Ovary (tissue), 9 donors: Measurements from ENCODE around the gene BPI. TPM values are rescaled to one million over a fixed set of nuclear protein-coding genes. Genes with fewer than 3 reads are reported as not detected.

Experiments used
- DNase-seq, 5 donors: peaks; one replicate each; pipeline ENCODE4 v3.0.0-alpha.2; 2019 to 2020
- H3K27ac ChIP-seq, 2 donors: fragments of 200-600 bp; one replicate each; pipeline versions ENCODE4 v1.5.1 to v1.8.0; 2019 to 2022
- H3K27me3 ChIP-seq: fragments of 200-600 bp; one replicate; pipeline ENCODE4 v1.8.0; 2022
- H3K36me3 ChIP-seq: fragments of 200-600 bp; sonication (generic); one replicate; pipeline ENCODE4 v1.5.1; 2019
- H3K4me1 ChIP-seq: one replicate; pipeline ENCODE4 v1.8.1; 2013; ENCODE audit warnings: mild to moderate bottlenecking, moderate library complexity; ENCODE audit not compliant: insufficient read depth
- H3K4me3 ChIP-seq: fragments of 200-600 bp; sonication (generic); one replicate; pipeline ENCODE4 v1.5.1; 2017
- H3K9me3 ChIP-seq, 2 donors: fragments of 200-600 bp in 1 of 2; sonication (generic) in 1 of 2; one replicate each; pipeline versions ENCODE4 v1.5.1 to v1.8.1; 2013 to 2019; ENCODE audit warnings: mild to moderate bottlenecking in 1 of 2, moderate library complexity in 1 of 2
- CTCF ChIP-seq, 3 donors: fragments of 450-650 bp in 2 of 3; fragments of 200-600 bp in 1 of 3; IDR thresholded peaks; one replicate each; pipeline versions ENCODE4 v1.5.1 to v1.8.0; 2016 to 2022; ENCODE audit warnings: antibody characterized with exemption in 3 of 3, mild to moderate bottlenecking in 1 of 3
- EP300 ChIP-seq: sonication (generic); formaldehyde crosslinking; IDR thresholded peaks from one replicate; pipeline ENCODE4 v1.6.1; 2017; ENCODE audit warnings: antibody characterized with exemption
- POLR2A ChIP-seq: fragments of 450-650 bp; IDR thresholded peaks from one replicate; pipeline ENCODE4 v1.6.1; 2017; ENCODE audit warnings: antibody characterized with exemption, mild to moderate bottlenecking, moderate library complexity
- WGBS, 3 donors: extraction: QIAGEN DNeasy Blood & Tissue Kit in 1 of 3; methylation state at CpG; one replicate each; pipeline versions ENCODE4 v1.1.5 to v1.1.7; 2013 to 2017; 5-methylcytosine and 5-hydroxymethylcytosine counted together
- intact Hi-C, 4 donors: fragments of 100-400 bp; cut with DNase I; formaldehyde crosslinking; loops; one replicate each; pipeline versions ENCODE4 v1.11.0 to v1.15.1; 2022 to 2023
- polyA plus RNA-seq, 2 donors: library from polyadenylated mRNA; stranded (reverse); fragments of 200-250 nt in 1 of 2; fragments of 350-450 nt in 1 of 2; fragmentation: Illumina TruSeq in 1 of 2; extraction: RNeasy Lipid Tissue Mini Kit (QIAGEN cat#74804) in 1 of 2; gene quantifications; one replicate each; pipeline ENCODE4 v1.2.3, GENCODE V29; 2013 to 2014
- total RNA-seq, 7 donors: library from RNA; depleted of rRNA in 2 of 7; stranded (reverse); fragments of >200 nt in 2 of 7; fragmentation: NEBNext Ultra II Directional in 3 of 7; extraction: Animal tissue kit (Norgen Biotek cat#: 25700) in 3 of 7; gene quantifications; one replicate each; pipeline versions ENCODE4 v1.1.0 to v1.2.4, GENCODE V29; 2016 to 2023
- donor health status: DM: no; HTN: no; CAD: no; lungs with moderate emphysema.
- donor health status: DM: no; HTN: no; CAD: no.
- donor health status: Bipolar disorder and iron deficiency.
- donor health status: DM: yes; HTN: yes; CAD: no.
- donor health status: DM: no; HTN: no; CAD: no.
- donor health status: DM: yes; HTN: yes; CAD: no.

BPI gene
- total and polyA plus RNA-seq, 9 donors: 0.43 to 2.9 (median 1.1) TPM; not detected in 1

GRCh38 chr20:38330638-38331037 is 26.7 kb downstream of the BPI start:
- Histone ChIP-seq H3K4me3 (no peak overlapping the region), H3K9me3 (no peaks in the 10 kb centered on the region), H3K36me3 (no peaks in the 10 kb centered on the region), H3K4me1 (no peaks in the 10 kb centered on the region), H3K27me3 (no peaks in the 10 kb centered on the region), H3K27ac (no peak overlapping the region)
- 40 to 76% (median 60%) methylated on average over 3 of the region's 3 CpGs for WGBS, 3 donors
- DNase-seq: no peak
- intact Hi-C loops: loop anchor here in 3 of 4 donors (10.0 kb wide), 2 partner anchors 74 to 756 kb away; no protein-coding TSS in a partner anchor
- TF ChIP-seq EP300 (no peak), POLR2A (no peak), CTCF (IDR thresholded peaks at IDR 0.05) (no peak)

- TF ChIP-seq CTCF (IDR thresholded peaks at IDR 0.05): no peak
- TF ChIP-seq EP300: no peak
- no peak for TF ChIP-seq POLR2A
- H3K36me3 ChIP-seq: no peaks in the 10 kb centered on the region
- no peak overlapping the region for H3K27ac ChIP-seq
- no peaks in the 10 kb centered on the region for H3K27me3 ChIP-seq
- H3K4me1 ChIP-seq: no peaks in the 10 kb centered on the region
- intact Hi-C loops: loop anchor here in 3 of 4 donors (10.0 kb wide), 2 partner anchors 74 to 756 kb away; no protein-coding TSS in a partner anchor
- no peaks in the 10 kb centered on the region for H3K9me3 ChIP-seq
- no peak overlapping the region for H3K4me3 ChIP-seq
- DNase-seq: no peak
These were observed 27.3 kb downstream of the BPI start for GRCh38 chr20:38331245-38331644.

GRCh38 chr20:38331814-38332213 is 27.9 kb downstream of the BPI start:
- H3K36me3 ChIP-seq: no peaks in the 10 kb centered on the region
- intact Hi-C loops: loop anchor here in 3 of 4 donors (10.0 kb wide), 2 partner anchors 73 to 757 kb away; no protein-coding TSS in a partner anchor
- no peaks in the 10 kb centered on the region for H3K9me3 ChIP-seq
- H3K27me3 ChIP-seq: no peaks in the 10 kb centered on the region
- TF ChIP-seq POLR2A (no peak), EP300 (no peak), CTCF (IDR thresholded peaks at IDR 0.05) (no peak)
- no peaks in the 10 kb centered on the region for H3K4me1 ChIP-seq
- H3K4me3 ChIP-seq: no peak overlapping the region
- 79 to 83% (median 81%) methylated on average over 8 of the region's 8 CpGs for WGBS, 3 donors
- no peak overlapping the region for H3K27ac ChIP-seq
- DNase-seq: no peak

- no peak for TF ChIP-seq EP300
- TF ChIP-seq CTCF (IDR thresholded peaks at IDR 0.05): no peak
- TF ChIP-seq POLR2A: no peak
- Histone ChIP-seq H3K4me3 (no peak overlapping the region), H3K27me3 (no peaks in the 10 kb centered on the region), H3K4me1 (no peaks in the 10 kb centered on the region), H3K9me3 (no peaks in the 10 kb centered on the region), H3K36me3 (no peaks in the 10 kb centered on the region), H3K27ac (no peak overlapping the region)
- intact Hi-C loops: loop anchor here in 3 of 4 donors (10.0 kb wide), 2 partner anchors 71 to 759 kb away; no protein-coding TSS in a partner anchor
- 33 to 70% (median 65%) methylated on average over 8 of the region's 8 CpGs for WGBS, 3 donors
- DNase-seq: no peak
These were observed 30.1 kb downstream of the BPI start for GRCh38 chr20:38334016-38334415.
